DOHH2 (cell line): ENCODE measurements around the gene DNAJC15.

Source experiments
- CTCF ChIP-seq: fragments of 200-600 bp; sonication (generic); IDR thresholded peaks from one replicate; pipeline ENCODE4 v1.5.1; 2014; ENCODE audit warnings: antibody characterized with exemption, mild to moderate bottlenecking, low read depth, low read length; ENCODE audit not compliant: poor library complexity, severe bottlenecking
- EZH2phosphoT487 ChIP-seq: fragments of 200-600 bp; sonication (generic); IDR thresholded peaks from 2 replicates; pipeline ENCODE4 v1.6.1; 2017; ENCODE audit warnings: borderline replicate concordance, mild to moderate bottlenecking, antibody characterized with exemption, low read length, moderate library complexity, mixed read lengths

GRCh38 chr13:42999491-42999890, 23.9 kb upstream of the DNAJC15 start:
- TF ChIP-seq CTCF (no peak), EZH2phosphoT487 (no peak)
